ENCODE measurements around the gene KNL1.
"Not testable (repeated sequence)": the region's sequence is repeated elsewhere in the genome, so short reads cannot be mapped to it uniquely, and the experiment has no call there.

KNL1 gene

GRCh38 chr15:40582726-40583246, 11.3 kb upstream of the KNL1 start:
- no peak for DNase-seq

- DNase-seq: no peak
These were observed 9.9 kb upstream of the KNL1 start for GRCh38 chr15:40584191-40584590.

GRCh38 chr15:40590667-40591050, 3.4 kb upstream of the KNL1 start:
- no peak for DNase-seq

GRCh38 chr15:40591389-40591788, 2.7 kb upstream of the KNL1 start:
- DNase-seq: no peak

GRCh38 chr15:40593165-40593564, 884 bp upstream of the KNL1 start:
- DNase-seq: no peak

- peak; percentile 62 for DNase-seq
These were observed 384 bp downstream of the KNL1 start for GRCh38 chr15:40594429-40594836.

GRCh38 chr15:40595219-40595618, 1.2 kb downstream of the KNL1 start:
- no peak for DNase-seq

- DNase-seq: peak; percentile 3
These were observed 1.7 kb downstream of the KNL1 start for GRCh38 chr15:40595773-40596172.

GRCh38 chr15:40597024-40597423, 3.0 kb downstream of the KNL1 start:
- no peak for DNase-seq

GRCh38 chr15:40598126-40598525, 4.1 kb downstream of the KNL1 start:
- DNase-seq: no peak

- no peak for DNase-seq
These were observed 4.6 kb downstream of the KNL1 start for GRCh38 chr15:40598672-40599071.

- no peak for DNase-seq
These were observed 6.9 kb downstream of the KNL1 start for GRCh38 chr15:40600956-40601355.

- DNase-seq: no peak
These were observed 9.9 kb downstream of the KNL1 start for GRCh38 chr15:40603935-40604334.

GRCh38 chr15:40613080-40613479, 19.0 kb downstream of the KNL1 start:
- DNase-seq: no peak

GRCh38 chr15:40618023-40618422, 24.0 kb downstream of the KNL1 start:
- no peak for DNase-seq

GRCh38 chr15:40618906-40619305, 24.9 kb downstream of the KNL1 start:
- no peak for DNase-seq

- no peak for DNase-seq
These were observed 29.3 kb downstream of the KNL1 start for GRCh38 chr15:40623361-40623760.

GRCh38 chr15:40630313-40630712, 36.3 kb downstream of the KNL1 start:
- no peak for DNase-seq

- no peak for DNase-seq
These were observed 39.1 kb downstream of the KNL1 start for GRCh38 chr15:40633178-40633577.

- no peak for DNase-seq
These were observed 43.2 kb downstream of the KNL1 start for GRCh38 chr15:40637221-40637745.

- DNase-seq: no peak
These were observed 45.6 kb downstream of the KNL1 start for GRCh38 chr15:40639677-40640076.

GRCh38 chr15:40647523-40647922, 53.5 kb downstream of the KNL1 start:
- DNase-seq: no peak

GRCh38 chr15:40650479-40650878, 56.4 kb downstream of the KNL1 start:
- no peak for DNase-seq

- no peak for DNase-seq
These were observed 66.6 kb downstream of the KNL1 start for GRCh38 chr15:40660686-40661085.

GRCh38 chr15:40664909-40665308, 70.9 kb downstream of the KNL1 start:
- no peak for DNase-seq

GRCh38 chr15:40676290-40676689, 82.2 kb downstream of the KNL1 start:
- not testable (repeated sequence) for DNase-seq
